Sigmoid colon (tissue), 7 donors: Measurements from ENCODE around the gene SLC9A9. TPM values are rescaled to one million over a fixed set of nuclear protein-coding genes. Genes with fewer than 3 reads are reported as not detected.

Experiments
- DNase-seq: peaks from one replicate; pipeline ENCODE4 v3.0.0-alpha.2; 2019
- H3K27ac ChIP-seq, 4 donors: fragments of 200-600 bp; sonication (generic); one replicate each; pipeline ENCODE4 v1.5.1; 2016 to 2019; ENCODE audit warnings: mild to moderate bottlenecking in 1 of 4
- H3K27me3 ChIP-seq, 3 donors: fragments of 200-600 bp; sonication (generic); one replicate each; pipeline ENCODE4 v1.5.1; 2019; ENCODE audit warnings: mild to moderate bottlenecking in 1 of 3
- H3K36me3 ChIP-seq, 4 donors: fragments of 200-600 bp; sonication (generic); one replicate each; pipeline ENCODE4 v1.5.1; 2016 to 2019
- H3K4me1 ChIP-seq, 4 donors: fragments of 200-600 bp; sonication (generic); one replicate each; pipeline ENCODE4 v1.5.1; 2017 to 2019
- H3K4me3 ChIP-seq, 4 donors: fragments of 200-600 bp; sonication (generic); one replicate each; pipeline ENCODE4 v1.5.1; 2017 to 2019; ENCODE audit warnings: mild to moderate bottlenecking in 2 of 4, moderate library complexity in 1 of 4
- H3K9me3 ChIP-seq, 4 donors: fragments of 200-600 bp in 3 of 4; sonication (generic) in 3 of 4; one replicate each; pipeline versions ENCODE4 v1.5.1 to v1.6.1; 2013 to 2019
- CTCF ChIP-seq, 4 experiments: fragments of 450-650 bp in 3 of 4; fragments of 200-600 bp in 1 of 4; IDR thresholded peaks; one replicate each; pipeline ENCODE4 v1.5.1; 2016 to 2019; ENCODE audit warnings: antibody characterized with exemption in 4 of 4, mild to moderate bottlenecking in 3 of 4, moderate library complexity in 2 of 4
- EP300 ChIP-seq, 4 donors: sonication (generic); formaldehyde crosslinking; IDR thresholded peaks; one replicate each; pipeline ENCODE4 v1.6.1; 2017; ENCODE audit warnings: antibody characterized with exemption in 4 of 4
- POLR2A ChIP-seq, 2 donors: fragments of 450-650 bp; IDR thresholded peaks; one replicate each; pipeline ENCODE4 v1.6.1; 2016; ENCODE audit warnings: antibody characterized with exemption in 2 of 2, mild to moderate bottlenecking in 2 of 2, moderate library complexity in 2 of 2
- POLR2AphosphoS5 ChIP-seq, 4 donors: sonication (generic); formaldehyde crosslinking; IDR thresholded peaks; one replicate each; pipeline ENCODE4 v1.6.1; 2017; ENCODE audit warnings: antibody characterized with exemption in 4 of 4
- WGBS, 2 donors: extraction: QIAGEN DNeasy Blood & Tissue Kit; methylation state at CpG; one replicate each; pipeline ENCODE4 v1.1.7; 2013; 5-methylcytosine and 5-hydroxymethylcytosine counted together
- intact Hi-C: fragments of 100-400 bp; cut with DNase I; formaldehyde crosslinking; loops from one replicate; pipeline ENCODE4 v1.15.1; 2023
- polyA plus RNA-seq, 3 donors: library from polyadenylated mRNA; stranded (reverse); fragments of 200-250 nt; gene quantifications; one replicate each; pipeline ENCODE4 v1.2.3, GENCODE V29; 2013
- total RNA-seq, 4 donors: library from RNA; depleted of rRNA; stranded (reverse); fragments of >200 nt; gene quantifications; one replicate each; pipeline ENCODE4 v1.1.0, GENCODE V29; 2016
- donor health status: healthy with polysubstance abuse.
- donor health status: Bipolar disorder and iron deficiency.
- donor health status: healthy.

Gene SLC9A9
- total and polyA plus RNA-seq, 7 donors, result 2.4 to 29.9 (median 18.9) TPM

DNA sequence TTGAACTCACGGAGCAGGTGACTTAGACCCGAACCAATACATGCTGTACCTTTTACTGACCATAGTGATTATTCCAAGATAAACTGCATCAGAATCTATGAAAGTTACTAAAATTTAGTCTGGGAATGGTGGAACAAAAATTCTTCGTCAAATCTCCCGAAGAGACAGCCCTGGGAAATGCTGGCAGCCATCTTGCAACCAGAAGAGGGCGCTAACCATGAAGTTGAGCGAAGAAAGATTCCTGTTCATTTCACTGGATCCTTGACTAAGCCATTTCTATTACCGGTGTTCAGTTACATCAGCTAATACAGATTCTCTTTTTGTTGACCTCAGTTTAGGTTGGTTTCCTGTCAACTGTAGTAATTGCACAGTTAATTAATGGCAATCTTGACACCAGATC is 199.6 kb downstream of the SLC9A9 start:
- no peak overlapping the region for H3K27ac ChIP-seq
- no peaks in the 10 kb centered on the region for H3K27me3 ChIP-seq
- no peak for DNase-seq
- intact Hi-C loops, result no loop called here
- TF ChIP-seq POLR2A (IDR thresholded peaks at IDR 0.05), result no peak
- TF ChIP-seq CTCF (IDR thresholded peaks at IDR 0.05), result peak in 1 of 4 experiments; percentile 14
- no peak for TF ChIP-seq EP300 (IDR thresholded peaks at IDR 0.05)
- 95% methylated on average over 7 of the region's 7 CpGs for WGBS, 2 donors
- no peaks in the 10 kb centered on the region for H3K36me3 ChIP-seq
- no peak overlapping the region for H3K4me3 ChIP-seq
- H3K4me1 ChIP-seq, result peaks cover 0 to 16% (median 11%) of the 10 kb centered on the region in 4 donors
- no peaks in the 10 kb centered on the region for H3K9me3 ChIP-seq

GRCh38 chr3:143648218-143648617 is 200.1 kb downstream of the SLC9A9 start:
- no peak overlapping the region for H3K27ac ChIP-seq
- peaks cover 0 to 16% (median 12%) of the 10 kb centered on the region in 4 donors for H3K4me1 ChIP-seq
- no peaks in the 10 kb centered on the region for H3K9me3 ChIP-seq
- 97% methylated on average over 14 of the region's 14 CpGs for WGBS, 2 donors
- no peaks in the 10 kb centered on the region for H3K36me3 ChIP-seq
- H3K27me3 ChIP-seq, result no peaks in the 10 kb centered on the region
- DNase-seq, result no peak
- intact Hi-C loops, result no loop called here
- no peak for TF ChIP-seq EP300 (IDR thresholded peaks at IDR 0.05)
- no peak for TF ChIP-seq POLR2A (IDR thresholded peaks at IDR 0.05)
- no peak for TF ChIP-seq CTCF (IDR thresholded peaks at IDR 0.05)
- no peak for TF ChIP-seq POLR2AphosphoS5 (IDR thresholded peaks at IDR 0.05)
- H3K4me3 ChIP-seq, result no peak overlapping the region

- Histone ChIP-seq H3K36me3 (no peaks in the 10 kb centered on the region), H3K4me3 (no peak overlapping the region), H3K9me3 (no peaks in the 10 kb centered on the region), H3K4me1 (peaks cover 0 to 16% (median 12%) of the 10 kb centered on the region in 4 donors), H3K27ac (peak overlapping the region in 2 of 4 donors; percentile 9 to 37), H3K27me3 (no peaks in the 10 kb centered on the region)
- WGBS, 2 donors, result 28 to 61% methylated on average over 4 of the region's 4 CpGs
- TF ChIP-seq CTCF (IDR thresholded peaks at IDR 0.05), result peak in 3 of 4 experiments; percentile 45 to 63 (median 50)
- TF ChIP-seq EP300 (IDR thresholded peaks at IDR 0.05), result no peak
- TF ChIP-seq POLR2AphosphoS5 (IDR thresholded peaks at IDR 0.05), result peak in 2 of 4 donors; percentile 46 to 52
- DNase-seq, result no peak
- intact Hi-C loops, result no loop called here
These were observed 203.7 kb downstream of the SLC9A9 start for GRCh38 chr3:143644370-143645089.

GRCh38 chr3:143643905-143644304 is 204.4 kb downstream of the SLC9A9 start:
- DNase-seq, result no peak
- TF ChIP-seq POLR2A (IDR thresholded peaks at IDR 0.05) (no peak), CTCF (IDR thresholded peaks at IDR 0.05) (no peak), POLR2AphosphoS5 (IDR thresholded peaks at IDR 0.05) (no peak), EP300 (IDR thresholded peaks at IDR 0.05) (no peak)
- WGBS, 2 donors, result 89 to 95% methylated on average over 1 of the region's 1 CpG
- peaks cover 0 to 16% (median 12%) of the 10 kb centered on the region in 4 donors for H3K4me1 ChIP-seq
- H3K36me3 ChIP-seq, result no peaks in the 10 kb centered on the region
- H3K27ac ChIP-seq, result peak overlapping the region in 2 of 4 donors; percentile 9 to 37
- intact Hi-C loops, result no loop called here
- H3K9me3 ChIP-seq, result no peaks in the 10 kb centered on the region
- H3K27me3 ChIP-seq, result no peaks in the 10 kb centered on the region
- H3K4me3 ChIP-seq, result no peak overlapping the region
